IMR-90 (cell line): ENCODE results near the gene LMNTD2. TPM values are rescaled to one million over a fixed set of nuclear protein-coding genes. Genes with fewer than 3 reads are reported as not detected.

Experiments
- ATAC-seq: fragments of 200-7000 bp; cut with Tn5 transposase; 2 replicates; pipeline ENCODE4 v1.9.1; 2020; ENCODE audit warnings: low read depth, mild to moderate bottlenecking, moderate library complexity
- BruUV-seq: library from RNA; stranded (reverse); fragments of 400-500 nt; replicated peaks from 2 replicates; lab custom pipeline; 2021; lab: Mats Ljungman, UMichigan
- CTCF ChIA-PET: fragments of 300-600 bp; formaldehyde crosslinking; extraction: SDS; loops from one replicate; lab custom pipeline; 2021; ENCODE audit warnings: antibody characterized with exemption; lab: Yijun Ruan, JAX
- POLR2A ChIA-PET: fragments of 300-600 bp; sonication (Branson Sonifier 250); formaldehyde crosslinking; loops from one replicate; lab custom pipeline; 2022; ENCODE audit warnings: antibody characterized with exemption; ENCODE audit not compliant: unreplicated experiment; lab: Charles Lee
- DNase-seq: peaks from one replicate; pipeline ENCODE4 v3.0.0; 2013
- H2AFZ ChIP-seq: replicated peaks from 2 replicates; pipeline ENCODE3; 2013; ENCODE audit warnings: low read length, mild to moderate bottlenecking; ENCODE audit not compliant: poor library complexity
- H2AK5ac ChIP-seq: 2 replicates; pipeline ENCODE4 v1.6.1; 2013; ENCODE audit warnings: low read depth, low read length, inconsistent platforms
- H2AK9ac ChIP-seq: replicated peaks from 2 replicates; pipeline ENCODE3; 2013; ENCODE audit warnings: mild to moderate bottlenecking, low read depth, low read length, moderate library complexity; ENCODE audit not compliant: poor library complexity
- H2BK120ac ChIP-seq: 2 replicates; pipeline ENCODE4 v1.6.1; 2013; ENCODE audit warnings: low read depth, low read length, inconsistent platforms
- H2BK15ac ChIP-seq: 3 replicates; pipeline ENCODE4 v1.6.1; 2013; ENCODE audit warnings: low read depth, low read length, inconsistent platforms
- H2BK20ac ChIP-seq: 2 replicates; pipeline ENCODE4 v1.6.1; 2013; ENCODE audit warnings: low read depth, mild to moderate bottlenecking, inconsistent platforms, low read length, moderate library complexity
- H2BK5ac ChIP-seq: 2 replicates; pipeline ENCODE4 v1.6.1; 2013; ENCODE audit warnings: mild to moderate bottlenecking, low read depth, low read length, inconsistent platforms; ENCODE audit not compliant: poor library complexity, severe bottlenecking
- H3K14ac ChIP-seq: replicated peaks from 2 replicates; pipeline ENCODE4 v1.6.1; 2013; ENCODE audit warnings: low read depth, low read length, inconsistent platforms
- H3K18ac ChIP-seq: 2 replicates; pipeline ENCODE4 v1.6.1; 2013; ENCODE audit warnings: low read depth, low read length, control low read depth
- H3K23ac ChIP-seq: 2 replicates; pipeline ENCODE4 v1.6.1; 2013; ENCODE audit warnings: low read depth, low read length, inconsistent platforms
- H3K27ac ChIP-seq: 2 replicates; pipeline ENCODE4 v1.5.1; 2013; ENCODE audit warnings: mild to moderate bottlenecking, control low read depth, low read length; ENCODE audit not compliant: insufficient read depth
- H3K27me3 ChIP-seq: 2 replicates; pipeline ENCODE4 v1.6.1; 2013; ENCODE audit warnings: low read length; ENCODE audit not compliant: control insufficient read depth, insufficient read depth
- H3K36me3 ChIP-seq: 2 replicates; pipeline ENCODE4 v1.6.1; 2013; ENCODE audit warnings: low read length, mixed read lengths; ENCODE audit not compliant: control insufficient read depth, insufficient read depth
- H3K4ac ChIP-seq: 2 replicates; pipeline ENCODE4 v1.6.1; 2013; ENCODE audit warnings: low read depth, low read length, inconsistent platforms
- H3K4me1 ChIP-seq: 2 replicates; pipeline ENCODE4 v1.6.1; 2013; ENCODE audit warnings: low read length, mixed read lengths; ENCODE audit not compliant: control insufficient read depth, insufficient read depth
- H3K4me2 ChIP-seq: 2 replicates; pipeline ENCODE4 v1.6.1; 2013; ENCODE audit warnings: low read depth, mild to moderate bottlenecking, control low read depth, low read length, moderate library complexity
- H3K4me3 ChIP-seq: 2 replicates; pipeline ENCODE4 v1.5.1; 2013; ENCODE audit warnings: low read depth, mild to moderate bottlenecking, control low read depth, low read length, moderate library complexity; ENCODE audit not compliant: insufficient read depth
- H3K56ac ChIP-seq: 2 replicates; pipeline ENCODE4 v1.6.1; 2013; ENCODE audit warnings: low read length, inconsistent platforms; ENCODE audit not compliant: insufficient read depth; ENCODE audit errors: extremely low read depth
- H3K79me1 ChIP-seq, 2 experiments: 2 replicates each; pipeline ENCODE4 v1.6.1; 2013; ENCODE audit warnings: low read length in 2 of 2, inconsistent platforms in 1 of 2, low read depth in 1 of 2
- H3K9ac ChIP-seq: 2 replicates; pipeline ENCODE4 v1.6.1; 2013; ENCODE audit warnings: low read depth, low read length, control low read depth
- H3K9me1 ChIP-seq: 2 replicates; pipeline ENCODE4 v1.6.1; 2013; ENCODE audit warnings: low read length, inconsistent platforms; ENCODE audit not compliant: insufficient read depth
- H3K9me3 ChIP-seq: 2 replicates; pipeline ENCODE4 v1.6.1; 2013; ENCODE audit warnings: low read length; ENCODE audit not compliant: control insufficient read depth, insufficient read depth
- H4K20me1 ChIP-seq: 2 replicates; pipeline ENCODE4 v1.6.1; 2013; ENCODE audit warnings: low read length, inconsistent platforms; ENCODE audit not compliant: insufficient read depth
- H4K5ac ChIP-seq: 2 replicates; pipeline ENCODE4 v1.6.1; 2013; ENCODE audit warnings: mild to moderate bottlenecking, low read depth, low read length, control low read depth
- H4K8ac ChIP-seq, 2 experiments: 2 replicates each; pipeline ENCODE4 v1.6.1; 2013; ENCODE audit warnings: low read depth in 2 of 2, low read length in 2 of 2, control low read depth in 1 of 2, inconsistent platforms in 1 of 2
- H4K91ac ChIP-seq: 2 replicates; pipeline ENCODE4 v1.6.1; 2013; ENCODE audit warnings: low read depth, low read length, inconsistent platforms; ENCODE audit not compliant: insufficient read depth
- BHLHE40 ChIP-seq: fragments of 150-350 bp; IDR thresholded peaks from 2 replicates; pipeline ENCODE4 v1.6.1; 2016; ENCODE audit warnings: mild to moderate bottlenecking, low read depth, low read length
- CTCF ChIP-seq: conservative IDR thresholded peaks from 2 replicates; pipeline ENCODE4 v1.5.1; 2012; ENCODE audit warnings: mild to moderate bottlenecking, low read depth, low read length, improper control_type of control experiment
- MXI1 ChIP-seq: IDR thresholded peaks from 2 replicates; pipeline ENCODE4 v1.6.1; 2012; ENCODE audit warnings: low read depth, mild to moderate bottlenecking, low read length, moderate library complexity, borderline replicate concordance
- POLR2A ChIP-seq: IDR thresholded peaks from 2 replicates; pipeline ENCODE4 v1.6.1; 2012; ENCODE audit warnings: mild to moderate bottlenecking, low read depth, low read length
- USF2 ChIP-seq: fragments of 150-350 bp; IDR thresholded peaks from 2 replicates; pipeline ENCODE4 v1.6.1; 2017; ENCODE audit warnings: mild to moderate bottlenecking, antibody characterized with exemption, low read length, low read depth
- WGBS, 2 experiments: methylation state at CpG; one replicate each; pipeline versions ENCODE4 v1.1.5 to v1.1.7; 2013; ENCODE audit warnings: missing lambda C conversion rate in 2 of 2; ENCODE audit not compliant: insufficient read length in 1 of 2; ENCODE audit errors: extremely low coverage in 2 of 2; 5-methylcytosine and 5-hydroxymethylcytosine counted together
- dilution Hi-C: fragments of 300-500 bp; cut with HindIII; formaldehyde crosslinking; loops from one replicate; pipeline ENCODE4 v1.14.3; 2018; ENCODE audit warnings: low sequenced_read_pairs; ENCODE audit not compliant: unreplicated experiment
- in situ Hi-C: fragments of 300-500 bp; cut with MboI; formaldehyde crosslinking; loops from 3 replicates; pipeline ENCODE4 v1.14.3; 2019; ENCODE audit warnings: low sequenced_read_pairs, inconsistent platforms, mixed read lengths
- intact Hi-C: fragments of 100-400 bp; cut with micrococcal nuclease; formaldehyde crosslinking; loops from 2 replicates; pipeline ENCODE4 v1.10.0; 2022
- polyA plus RNA-seq, 3 experiments: library from polyadenylated mRNA; depleted of rRNA; stranded (reverse); fragments of >200 nt; gene quantifications; 2 replicates each; pipeline ENCODE4 v1.2.3, GENCODE V29; 2012; ENCODE audit warnings: low replicate concordance in 1 of 3
- total RNA-seq: library from RNA; depleted of rRNA; stranded (reverse); fragments of >200 nt; gene quantifications from 2 replicates; pipeline ENCODE4 v1.2.3, GENCODE V29; 2012

Gene LMNTD2
- total and polyA plus RNA-seq, 2 of the 4 experiments (the other 2 are of a cell fraction): 0.18 to 1.3 TPM

GRCh38 chr11:536841-537621 is 23.5 kb downstream of the LMNTD2 start, which contains the start of gene LRRC56:
Gene LRRC56, plus strand, starts transcription at chr11:537527. Its CDS starts 3,158 bp downstream, at chr11:540685.
- ATAC-seq: peak; percentile 44
- Histone ChIP-seq H2BK5ac (peak within 1 kb of the TSS; percentile 23), H4K5ac (peak within 1 kb of the TSS; percentile 19), H3K4me3 (peak within 1 kb of the TSS; percentile 34), H2AFZ (peak within 1 kb of the TSS; percentile 94), H2AK9ac (peak within 1 kb of the TSS; percentile 92), H3K23ac (peak within 1 kb of the TSS; percentile 45; the same call in 1 of the 2 replicates), H2AK5ac (peak within 1 kb of the TSS; percentile 75), H3K4me2 (peak within 1 kb of the TSS; percentile 87), H3K4ac (peak within 1 kb of the TSS; percentile 71), H3K18ac (peak within 1 kb of the TSS; percentile 13; the same call in 1 of the 2 replicates), H4K91ac (peak within 1 kb of the TSS; percentile 72), H3K27ac (peak within 1 kb of the TSS; percentile 31; the same call in 1 of the 2 replicates), H2BK20ac (peak within 1 kb of the TSS; percentile 39), H3K27me3 (no peaks in the 10 kb centered on the region), H3K4me1 (peaks cover 16% of the 10 kb centered on the region), H3K9me1 (peaks cover 3% of the 10 kb centered on the region; the same call in 1 of the 2 replicates), H3K14ac (peak within 1 kb of the TSS; percentile 63), H2BK15ac (peak within 1 kb of the TSS; percentile 46; the same call in 2 of the 3 replicates), H3K36me3 (peaks cover 16% of the 10 kb centered on the region; the same call in 1 of the 2 replicates), H3K9me3 (no peaks in the 10 kb centered on the region), H3K79me1 (peaks cover 3 to 26% of the 10 kb centered on the region in 2 experiments; a peak in 3 of 4 replicates), H2BK120ac (peak within 1 kb of the TSS; percentile 30), H4K20me1 (peaks cover 16% of the 10 kb centered on the region), H3K56ac (peak within 1 kb of the TSS; percentile 36; the same call in 1 of the 2 replicates), H4K8ac (peak within 1 kb of the TSS; percentile 69 to 86), H3K9ac (peak within 1 kb of the TSS; percentile 49)
- no TSS peak for BruUV-seq
- dilution Hi-C loops: no loop called here
- CTCF ChIA-PET: no interaction called here
- DNase-seq: peak; percentile 77
- in situ Hi-C loops: no loop called here
- intact Hi-C loops: no loop called here
- TF ChIP-seq MXI1: peak; percentile 79; the same call in 1 of the 2 replicates
- peak; percentile 92 for TF ChIP-seq USF2
- no peak for TF ChIP-seq CTCF
- TF ChIP-seq BHLHE40: peak; percentile 98
- peak; percentile 49; the same call in 1 of the 2 replicates for TF ChIP-seq POLR2A
- WGBS, 2 experiments: 12% methylated on average over 60 of the region's 93 CpGs; no CpG with 5 or more reads in 1 of the 2 experiments
- POLR2A ChIA-PET: no interaction called here
